Measurements from ENCODE around the gene TSPAN18. TPM values are rescaled to one million over a fixed set of nuclear protein-coding genes. Genes with fewer than 3 reads are reported as not detected.

Gene TSPAN18
- total RNA-seq, 1 experiment from 2014 or later: 21.3 TPM

DNA sequence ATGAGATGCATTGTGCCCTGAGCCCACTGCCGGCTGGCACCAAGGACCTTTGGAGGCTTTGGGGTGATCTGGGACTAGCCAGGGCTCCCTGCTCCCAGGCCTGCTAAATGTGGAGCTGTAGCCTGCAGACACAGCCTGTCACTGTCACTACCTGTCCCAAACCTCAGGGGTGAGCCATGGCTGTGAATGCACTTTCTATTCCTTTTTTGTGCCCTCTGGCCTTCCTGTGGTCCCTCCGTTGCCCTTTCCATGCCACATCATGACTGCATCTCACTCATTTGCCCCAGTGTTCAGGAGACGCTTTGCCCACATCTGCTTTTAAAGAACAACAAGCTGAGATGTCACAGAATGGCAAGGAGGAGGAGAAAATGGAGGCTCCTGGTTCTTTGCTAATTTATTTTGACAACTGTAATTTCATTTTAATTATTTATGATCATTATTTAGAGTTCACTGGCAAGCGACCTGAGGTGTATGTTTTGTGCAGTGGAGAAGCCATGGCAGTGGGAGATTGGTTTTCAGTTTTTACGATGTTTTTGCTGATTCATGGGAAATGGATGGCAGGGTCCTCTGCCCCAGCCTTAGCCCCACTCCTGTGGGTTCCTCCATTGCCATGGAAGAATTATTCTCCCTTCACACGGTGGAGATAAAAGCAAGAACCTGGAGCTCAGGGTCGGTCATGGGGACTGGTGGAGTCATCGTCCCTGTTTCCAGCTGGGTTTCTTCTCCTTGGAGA is 69.2 kb downstream of the TSPAN18 start:
- Histone ChIP-seq H3K4me1 (ENCODE audit: control insufficient read depth, insufficient read depth, low read length) (no peaks in the 10 kb centered on the region), H3K4me3 (ENCODE audit: low read depth in 2 of 2, low read length in 2 of 2) (no peak overlapping the region), H3K36me3 (ENCODE audit: control insufficient read depth, insufficient read depth, low read length) (no peaks in the 10 kb centered on the region), H3K9me3 (ENCODE audit: control insufficient read depth, insufficient read depth, low read depth, low read length) (no peaks in the 10 kb centered on the region), H3K27me3 (ENCODE audit: control insufficient read depth, insufficient read depth, low read length) (no peaks in the 10 kb centered on the region), H3K27ac (ENCODE audit: low read length) (no peak overlapping the region)
- intact Hi-C loops (cut with micrococcal nuclease; ENCODE audit: unreplicated experiment) (no loop called here), in situ Hi-C loops (cut with HindIII; ENCODE audit: low pct_unique_long_range_greater_than_20kb, low sequenced_read_pairs) (no loop called here)
- DNase-seq (ENCODE audit: low read depth, low spot score) (no peak), ATAC-seq (peak; percentile 29; the same call in 1 of the 2 replicates)
- CTCF ChIA-PET: no interaction called here
- no TSS peak for BruUV-seq (replicated peaks)
- TF ChIP-seq, protein P1, sequence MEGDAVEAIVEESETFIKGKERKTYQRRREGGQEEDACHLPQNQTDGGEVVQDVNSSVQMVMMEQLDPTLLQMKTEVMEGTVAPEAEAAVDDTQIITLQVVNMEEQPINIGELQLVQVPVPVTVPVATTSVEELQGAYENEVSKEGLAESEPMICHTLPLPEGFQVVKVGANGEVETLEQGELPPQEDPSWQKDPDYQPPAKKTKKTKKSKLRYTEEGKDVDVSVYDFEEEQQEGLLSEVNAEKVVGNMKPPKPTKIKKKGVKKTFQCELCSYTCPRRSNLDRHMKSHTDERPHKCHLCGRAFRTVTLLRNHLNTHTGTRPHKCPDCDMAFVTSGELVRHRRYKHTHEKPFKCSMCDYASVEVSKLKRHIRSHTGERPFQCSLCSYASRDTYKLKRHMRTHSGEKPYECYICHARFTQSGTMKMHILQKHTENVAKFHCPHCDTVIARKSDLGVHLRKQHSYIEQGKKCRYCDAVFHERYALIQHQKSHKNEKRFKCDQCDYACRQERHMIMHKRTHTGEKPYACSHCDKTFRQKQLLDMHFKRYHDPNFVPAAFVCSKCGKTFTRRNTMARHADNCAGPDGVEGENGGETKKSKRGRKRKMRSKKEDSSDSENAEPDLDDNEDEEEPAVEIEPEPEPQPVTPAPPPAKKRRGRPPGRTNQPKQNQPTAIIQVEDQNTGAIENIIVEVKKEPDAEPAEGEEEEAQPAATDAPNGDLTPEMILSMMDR (IDR thresholded peaks at IDR 0.05): no peak
- TF ChIP-seq POLR2AphosphoS5 (IDR thresholded peaks at IDR 0.05; ENCODE audit: low read depth, low read length) (no peak), TCF7L2 (IDR thresholded peaks at IDR 0.05; ENCODE audit: low read depth, low read length) (no peak), SIN3A (IDR thresholded peaks at IDR 0.05; ENCODE audit: borderline replicate concordance, insufficient read depth, low read depth, low read length) (no peak)
- TF ChIP-seq, protein P2, sequence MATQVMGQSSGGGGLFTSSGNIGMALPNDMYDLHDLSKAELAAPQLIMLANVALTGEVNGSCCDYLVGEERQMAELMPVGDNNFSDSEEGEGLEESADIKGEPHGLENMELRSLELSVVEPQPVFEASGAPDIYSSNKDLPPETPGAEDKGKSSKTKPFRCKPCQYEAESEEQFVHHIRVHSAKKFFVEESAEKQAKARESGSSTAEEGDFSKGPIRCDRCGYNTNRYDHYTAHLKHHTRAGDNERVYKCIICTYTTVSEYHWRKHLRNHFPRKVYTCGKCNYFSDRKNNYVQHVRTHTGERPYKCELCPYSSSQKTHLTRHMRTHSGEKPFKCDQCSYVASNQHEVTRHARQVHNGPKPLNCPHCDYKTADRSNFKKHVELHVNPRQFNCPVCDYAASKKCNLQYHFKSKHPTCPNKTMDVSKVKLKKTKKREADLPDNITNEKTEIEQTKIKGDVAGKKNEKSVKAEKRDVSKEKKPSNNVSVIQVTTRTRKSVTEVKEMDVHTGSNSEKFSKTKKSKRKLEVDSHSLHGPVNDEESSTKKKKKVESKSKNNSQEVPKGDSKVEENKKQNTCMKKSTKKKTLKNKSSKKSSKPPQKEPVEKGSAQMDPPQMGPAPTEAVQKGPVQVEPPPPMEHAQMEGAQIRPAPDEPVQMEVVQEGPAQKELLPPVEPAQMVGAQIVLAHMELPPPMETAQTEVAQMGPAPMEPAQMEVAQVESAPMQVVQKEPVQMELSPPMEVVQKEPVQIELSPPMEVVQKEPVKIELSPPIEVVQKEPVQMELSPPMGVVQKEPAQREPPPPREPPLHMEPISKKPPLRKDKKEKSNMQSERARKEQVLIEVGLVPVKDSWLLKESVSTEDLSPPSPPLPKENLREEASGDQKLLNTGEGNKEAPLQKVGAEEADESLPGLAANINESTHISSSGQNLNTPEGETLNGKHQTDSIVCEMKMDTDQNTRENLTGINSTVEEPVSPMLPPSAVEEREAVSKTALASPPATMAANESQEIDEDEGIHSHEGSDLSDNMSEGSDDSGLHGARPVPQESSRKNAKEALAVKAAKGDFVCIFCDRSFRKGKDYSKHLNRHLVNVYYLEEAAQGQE (IDR thresholded peaks at IDR 0.05; ENCODE audit: insufficient read depth in 1 of 2, low read depth in 2 of 2, low read length in 1 of 2): no peak
- POLR2A ChIA-PET: no interaction called here

DNA sequence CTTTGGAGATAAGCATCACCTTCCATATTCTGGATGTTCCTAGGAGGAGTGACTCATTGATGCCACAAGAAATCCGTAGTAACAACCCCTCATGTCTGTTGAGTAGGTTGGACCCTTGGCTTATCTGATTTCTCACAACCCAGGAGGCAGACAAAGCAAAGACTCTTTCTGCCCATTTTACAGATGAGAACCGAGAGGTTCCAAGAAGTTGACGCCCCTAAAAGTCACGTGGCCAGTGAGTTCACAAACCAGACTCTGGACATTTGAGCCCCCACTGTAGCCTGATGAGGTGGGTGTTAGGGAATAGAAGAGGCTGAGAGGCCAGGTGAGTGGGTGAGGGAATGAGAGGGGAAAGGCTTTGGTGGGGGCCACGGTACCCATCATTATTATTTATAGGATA is 70.3 kb downstream of the TSPAN18 start:
- TF ChIP-seq SIN3A (IDR thresholded peaks at IDR 0.05; ENCODE audit: borderline replicate concordance, insufficient read depth, low read depth, low read length) (no peak), TCF7L2 (IDR thresholded peaks at IDR 0.05; ENCODE audit: low read depth, low read length) (no peak), POLR2AphosphoS5 (IDR thresholded peaks at IDR 0.05; ENCODE audit: low read depth, low read length) (no peak)
- TF ChIP-seq, protein P1 (IDR thresholded peaks at IDR 0.05): no peak
- TF ChIP-seq, protein P2 (IDR thresholded peaks at IDR 0.05; ENCODE audit: insufficient read depth in 1 of 2, low read depth in 2 of 2, low read length in 1 of 2): no peak
- ChIA-PET CTCF (no interaction called here), POLR2A (no interaction called here)
- DNase-seq (ENCODE audit: low read depth, low spot score) (no peak), ATAC-seq (no peak)
- no TSS peak for BruUV-seq (replicated peaks)
- no peaks in the 10 kb centered on the region for H3K4me1 ChIP-seq (ENCODE audit: control insufficient read depth, insufficient read depth, low read length)
- intact Hi-C loops (cut with micrococcal nuclease; ENCODE audit: unreplicated experiment) (no loop called here), in situ Hi-C loops (cut with HindIII; ENCODE audit: low pct_unique_long_range_greater_than_20kb, low sequenced_read_pairs) (no loop called here)
- no peak overlapping the region for H3K27ac ChIP-seq (ENCODE audit: low read length)
- no peaks in the 10 kb centered on the region for H3K9me3 ChIP-seq (ENCODE audit: control insufficient read depth, insufficient read depth, low read depth, low read length)
- no peak overlapping the region for H3K4me3 ChIP-seq (ENCODE audit: low read depth in 2 of 2, low read length in 2 of 2)
- H3K27me3 ChIP-seq (ENCODE audit: control insufficient read depth, insufficient read depth, low read length): no peaks in the 10 kb centered on the region
- no peaks in the 10 kb centered on the region for H3K36me3 ChIP-seq (ENCODE audit: control insufficient read depth, insufficient read depth, low read length)

Data from Panc1 (cell line).